ENCODE results near the gene LMO1.

Gene LMO1

DNA sequence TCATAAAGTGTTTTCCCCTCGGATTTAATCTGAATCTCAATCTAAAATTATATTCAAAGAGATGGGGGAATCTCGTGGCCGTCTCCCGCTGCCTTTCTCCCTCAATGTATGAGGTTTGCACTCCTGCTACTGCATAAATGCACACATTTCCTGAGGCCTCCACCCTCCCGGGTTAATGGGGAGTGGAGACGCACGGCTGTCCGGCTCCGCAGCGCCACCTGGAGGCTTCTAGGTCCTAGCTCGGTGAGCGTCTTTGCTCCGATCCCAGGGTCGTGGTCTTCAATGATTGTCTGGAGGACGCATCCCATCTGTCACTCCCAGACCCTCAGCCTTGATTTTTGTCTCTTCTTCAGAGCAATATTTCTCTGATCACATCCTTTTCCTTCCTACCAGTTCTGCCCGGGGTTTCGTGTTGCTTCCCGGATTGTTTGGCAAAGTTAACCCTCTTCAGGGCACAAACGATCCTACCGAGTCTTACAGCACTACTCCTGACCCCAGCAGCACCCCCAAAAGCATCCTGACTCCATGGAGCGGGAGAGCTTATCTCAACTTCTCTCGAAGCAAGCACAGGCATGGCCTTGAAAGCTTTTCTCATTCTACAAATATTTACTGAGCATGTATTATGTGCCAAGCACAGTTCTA lies at the start of gene LMO1:
Gene LMO1, minus strand, starts transcription at position 110 of the 642 bp plus-strand sequence. CDS start 516 bp downstream, outside the sequence.
- peak; percentile 71 for DNase-seq

DNA sequence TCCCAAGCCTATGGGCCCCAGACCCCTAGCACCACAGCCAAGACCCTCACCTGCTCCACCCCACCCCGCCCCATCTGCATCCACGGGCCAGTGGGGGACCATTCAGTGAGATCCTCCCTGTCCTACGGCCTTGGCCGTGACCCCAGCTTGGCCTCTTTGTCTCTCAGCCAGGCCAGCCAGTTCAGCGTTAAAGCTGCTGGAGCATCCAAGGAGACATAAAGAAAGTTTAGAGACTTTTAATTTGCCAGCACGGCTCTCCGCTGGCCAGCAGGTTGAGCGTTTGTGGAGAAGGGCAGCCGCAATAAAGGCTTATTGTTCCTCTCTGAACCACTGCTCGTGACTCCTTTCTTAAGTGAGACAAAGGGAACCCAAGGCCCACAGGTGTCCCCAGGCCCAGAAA lies 49.3 kb upstream of the LMO1 start:
- DNase-seq: no peak

- DNase-seq: no peak
These were observed 47.7 kb upstream of the LMO1 start for GRCh38 chr11:8311366-8311765.

DNA sequence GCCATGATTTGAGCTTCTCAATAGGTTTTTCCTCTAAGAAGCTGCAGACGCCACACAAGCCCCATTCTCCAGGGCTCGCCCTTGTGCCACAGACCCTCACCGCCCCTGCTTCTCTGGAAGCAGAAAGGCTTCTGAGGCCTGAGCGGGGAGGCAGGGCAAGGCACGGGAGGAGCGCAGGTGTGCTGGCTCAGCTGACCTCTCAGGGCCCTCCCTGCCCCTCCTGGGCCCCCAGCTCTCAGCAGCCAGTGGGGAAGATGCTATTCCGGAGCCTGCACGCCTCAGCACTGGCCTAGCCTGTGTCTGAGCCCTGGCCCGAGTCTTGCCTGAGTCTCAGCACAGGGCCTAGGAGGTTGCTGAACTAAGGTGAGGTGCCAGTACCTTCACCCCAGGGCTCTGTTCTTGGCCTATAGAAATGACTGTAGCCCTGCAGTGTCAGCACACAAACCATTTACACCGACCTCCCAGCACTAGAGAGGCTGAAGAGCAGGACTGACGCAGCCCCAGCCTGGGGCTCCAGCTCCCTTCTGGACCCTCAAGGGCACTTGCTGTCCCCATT lies 47.1 kb upstream of the LMO1 start:
- DNase-seq: no peak

- no peak for DNase-seq
These were observed 46.2 kb upstream of the LMO1 start for GRCh38 chr11:8309862-8310261.

DNA sequence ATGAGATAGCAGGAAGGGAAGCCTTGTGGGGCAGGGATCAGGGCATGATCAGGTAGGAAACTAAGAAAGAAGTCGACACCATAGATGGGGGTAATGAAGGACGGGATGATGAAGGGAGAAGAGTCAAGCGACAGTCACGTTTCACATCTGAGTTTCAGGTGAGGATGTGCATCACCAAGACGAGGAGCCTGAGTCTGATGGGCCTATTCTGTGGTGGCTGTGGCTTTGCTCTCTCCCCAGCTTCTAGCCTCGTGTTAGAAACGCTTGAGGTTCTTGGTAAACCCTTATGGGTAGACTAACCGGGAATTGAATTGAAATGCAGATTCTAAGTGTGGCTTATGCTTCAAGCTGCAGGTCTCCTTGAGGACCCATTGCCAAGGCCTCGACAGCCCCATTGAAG lies 45.6 kb upstream of the LMO1 start:
- no peak for DNase-seq

- DNase-seq: no peak
These were observed 43.9 kb upstream of the LMO1 start for GRCh38 chr11:8307601-8308000.

DNA sequence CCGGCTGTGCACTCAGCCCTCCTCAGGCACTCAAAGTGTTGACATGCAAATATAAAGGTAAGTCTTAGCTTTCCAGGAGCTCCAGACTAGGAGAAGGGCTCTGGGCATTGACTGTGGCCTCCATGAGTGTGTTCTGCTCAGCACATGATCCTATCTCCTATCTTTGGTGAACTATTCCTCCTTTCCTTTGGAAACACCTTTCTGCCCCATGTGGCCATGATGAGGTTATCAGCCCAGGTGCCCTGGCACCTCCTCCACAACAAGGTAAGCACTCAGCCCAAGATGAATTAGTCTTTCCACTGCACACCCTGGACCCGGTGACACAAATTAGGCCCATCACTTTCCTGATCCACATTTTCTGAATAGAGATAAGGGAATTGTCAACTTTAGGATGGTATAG lies 37.9 kb upstream of the LMO1 start:
- DNase-seq: no peak

GRCh38 chr11:8298801-8299786 lies 35.4 kb upstream of the LMO1 start:
- DNase-seq: no peak

DNA sequence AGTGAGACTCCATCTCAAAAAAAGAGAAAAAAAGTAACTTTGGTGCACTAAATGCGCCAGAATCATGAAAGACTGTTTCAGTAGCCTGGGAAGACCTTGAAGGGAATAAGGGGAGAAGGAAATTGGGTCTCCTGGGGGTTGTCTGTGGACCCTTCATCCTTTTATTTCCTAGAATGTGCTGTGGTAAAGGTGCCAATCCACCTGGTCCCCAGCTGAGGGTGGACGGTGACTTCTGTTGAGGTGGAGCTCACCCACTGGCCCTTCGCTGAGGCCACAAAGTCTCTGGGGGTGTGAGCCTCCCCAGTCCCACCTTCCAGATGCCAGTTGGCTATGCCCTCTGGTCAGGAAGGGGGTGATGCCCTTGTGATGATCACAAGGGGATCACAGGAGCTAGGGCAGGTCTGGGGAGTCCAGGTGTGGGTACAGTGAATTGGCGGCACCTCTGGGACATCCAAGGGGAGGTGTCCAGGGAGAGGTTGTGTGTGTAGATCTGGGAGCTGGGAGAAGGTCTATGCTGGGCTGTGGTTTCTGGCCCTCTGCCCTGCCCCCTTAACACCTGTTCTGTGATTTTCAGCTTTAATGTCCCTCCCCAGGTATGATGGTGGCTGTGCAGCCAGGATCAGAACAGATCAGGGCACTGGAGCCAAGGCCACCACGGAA lies 34.2 kb upstream of the LMO1 start:
- no peak for DNase-seq

DNA sequence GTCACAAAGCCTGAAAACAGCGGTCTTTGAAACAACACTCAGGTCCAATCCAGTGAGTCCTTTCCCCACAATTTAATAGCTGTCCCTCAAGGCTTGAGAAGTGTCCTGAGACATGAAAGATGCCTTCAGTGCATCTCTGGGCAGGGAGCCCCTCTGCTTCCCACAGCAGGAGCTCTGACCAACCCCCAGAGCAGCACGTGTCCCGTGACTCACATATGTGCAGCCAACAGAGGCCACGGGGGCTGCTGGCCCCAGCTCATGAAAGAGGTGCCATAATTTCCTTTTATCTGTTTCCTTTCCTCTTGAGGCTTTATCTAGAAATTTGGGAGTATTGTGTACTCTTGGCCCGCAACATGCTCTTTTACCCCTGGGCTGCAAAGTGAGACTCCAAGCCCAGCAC lies 33.2 kb upstream of the LMO1 start:
- no peak for DNase-seq

DNA sequence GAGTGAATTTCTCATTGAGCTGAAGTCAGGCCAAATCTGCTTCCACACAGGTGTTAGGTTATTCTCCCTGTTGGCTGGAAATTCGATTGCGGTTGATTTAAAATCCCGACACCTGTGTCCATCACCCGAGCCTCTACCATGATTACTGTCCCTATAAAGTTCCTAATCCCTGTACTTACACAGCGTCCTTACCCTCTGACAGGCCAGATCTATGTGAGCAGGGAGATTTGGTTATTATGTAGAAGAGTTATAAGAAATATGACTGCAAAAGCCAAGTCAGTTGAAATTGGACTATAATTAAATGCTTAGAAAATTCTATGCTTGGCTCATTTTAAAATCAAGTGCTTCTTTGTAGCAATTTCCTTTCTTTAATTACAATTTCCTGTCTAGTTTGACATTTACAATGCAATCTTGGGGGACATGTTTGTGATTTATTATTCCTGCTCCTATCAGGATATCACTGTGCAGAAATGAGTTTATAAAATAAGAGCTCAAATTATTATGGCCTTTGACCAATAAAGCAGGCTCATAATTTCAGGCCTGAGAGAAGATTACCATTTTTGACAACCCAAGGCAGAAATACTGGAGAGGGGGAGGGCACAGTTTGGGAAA lies 32.5 kb upstream of the LMO1 start:
- no peak for DNase-seq

GRCh38 chr11:8294251-8294935 lies 30.7 kb upstream of the LMO1 start:
- no peak for DNase-seq

GRCh38 chr11:8293171-8293570 lies 29.5 kb upstream of the LMO1 start:
- no peak for DNase-seq

- DNase-seq: no peak
These were observed 28.7 kb upstream of the LMO1 start for GRCh38 chr11:8292351-8292750.

- no peak for DNase-seq
These were observed 28.0 kb upstream of the LMO1 start for GRCh38 chr11:8291421-8292350.

- no peak for DNase-seq
These were observed 26.6 kb upstream of the LMO1 start for GRCh38 chr11:8290081-8290810.

GRCh38 chr11:8289492-8289918 lies 25.8 kb upstream of the LMO1 start:
- no peak for DNase-seq

DNA sequence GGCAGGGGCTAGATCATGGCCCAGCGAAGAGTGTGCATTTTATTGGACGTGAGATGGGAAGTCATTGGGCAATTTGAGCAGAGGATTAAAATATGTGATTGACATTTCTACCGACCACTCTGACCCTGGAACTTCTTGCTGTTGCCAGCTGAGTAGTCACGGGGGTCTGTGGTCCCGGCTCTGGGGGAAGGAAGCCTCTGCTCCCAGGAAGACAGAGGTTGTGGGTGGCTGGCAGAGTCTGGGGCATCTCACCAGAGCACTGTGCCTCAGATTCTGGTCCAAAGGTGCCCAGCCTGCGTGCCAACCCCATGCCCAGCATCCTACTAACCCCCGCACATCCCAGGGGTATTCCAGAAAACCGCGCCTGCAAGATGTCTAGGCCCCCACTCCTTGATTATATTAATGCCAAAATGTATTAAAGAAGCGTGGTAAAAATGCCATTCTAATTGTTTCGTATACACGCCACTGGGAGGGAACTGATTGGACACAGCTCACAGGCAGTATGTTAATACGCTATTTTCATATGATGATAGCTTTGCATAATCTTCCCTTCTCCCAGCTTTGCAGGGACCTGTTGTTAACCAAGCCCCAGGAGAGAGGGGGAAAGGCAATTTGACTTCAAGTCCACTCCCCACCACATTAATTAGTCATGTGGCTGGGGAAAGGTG lies 25.3 kb upstream of the LMO1 start:
- DNase-seq: no peak

All from fibroblast of skin of right biceps (primary cell).